Breast epithelium (tissue), 3 donors: Measurements from ENCODE around the gene EXO1.

Source experiments
- CTCF ChIP-seq, 3 donors: fragments of 450-650 bp; IDR thresholded peaks; one replicate each; pipeline ENCODE4 v1.5.1; 2016 to 2017; ENCODE audit warnings: antibody characterized with exemption in 3 of 3, mild to moderate bottlenecking in 3 of 3, moderate library complexity in 3 of 3
- POLR2A ChIP-seq: fragments of 450-650 bp; IDR thresholded peaks from one replicate; pipeline ENCODE4 v1.6.1; 2016; ENCODE audit warnings: antibody characterized with exemption, mild to moderate bottlenecking, moderate library complexity

GRCh38 chr1:241927321-241927720, 79.3 kb downstream of the EXO1 start:
- TF ChIP-seq CTCF (IDR thresholded peaks at IDR 0.05) (no peak), POLR2A (no peak)
